Measurements from ENCODE around the gene TMEM178B. TPM values are rescaled to one million over a fixed set of nuclear protein-coding genes. Genes with fewer than 3 reads are reported as not detected.

Gene TMEM178B
- total and polyA plus RNA-seq, 2 experiments from 2014 or later: 0.39 to 0.46 TPM

DNA sequence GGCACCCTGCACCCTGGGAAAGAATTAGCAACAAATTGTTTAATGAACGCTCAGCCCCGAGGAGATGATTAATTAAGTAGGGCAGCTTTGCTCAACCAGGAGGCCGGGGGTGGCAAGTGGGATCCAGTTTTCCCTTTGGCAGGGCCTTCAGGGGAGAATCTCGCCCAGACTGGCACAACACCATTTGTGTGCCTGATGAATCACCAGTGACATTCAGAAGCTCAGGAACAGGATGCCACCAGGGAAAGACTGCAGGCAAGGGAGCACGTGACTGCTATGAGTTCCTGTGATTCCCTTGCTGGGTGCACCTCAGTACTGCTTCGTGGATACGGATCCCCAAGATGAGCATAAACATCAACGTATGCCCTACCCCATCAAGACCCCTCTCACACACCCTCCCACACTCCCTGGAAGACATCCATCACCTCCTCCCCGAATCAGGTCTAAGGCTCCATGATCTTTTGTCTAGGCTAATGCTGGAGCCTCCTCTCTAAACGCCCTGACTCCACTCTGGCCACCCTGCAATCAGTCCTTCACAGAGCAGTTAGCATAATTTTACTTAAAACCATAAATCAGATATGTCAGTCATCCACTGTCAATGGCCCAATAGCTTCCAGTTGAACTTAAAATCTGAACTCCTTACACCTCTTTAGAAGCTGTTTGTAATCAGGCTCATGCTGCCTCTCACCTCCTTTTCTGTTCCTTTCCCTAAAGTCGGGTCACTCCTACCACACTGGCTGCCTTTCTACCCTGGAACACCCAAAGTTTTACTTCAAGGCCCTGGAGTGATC is 368.2 kb downstream of the TMEM178B start:
- Histone ChIP-seq H3K36me3 (no peaks in the 10 kb centered on the region), H3K9me3 (ENCODE audit: low read depth) (no peaks in the 10 kb centered on the region), H3K4me1 (ENCODE audit: low read depth) (no peaks in the 10 kb centered on the region), H3K27ac (no peak overlapping the region), H3K27me3 (no peaks in the 10 kb centered on the region), H3K4me3 (no peak overlapping the region)
- TF ChIP-seq, protein P1, sequence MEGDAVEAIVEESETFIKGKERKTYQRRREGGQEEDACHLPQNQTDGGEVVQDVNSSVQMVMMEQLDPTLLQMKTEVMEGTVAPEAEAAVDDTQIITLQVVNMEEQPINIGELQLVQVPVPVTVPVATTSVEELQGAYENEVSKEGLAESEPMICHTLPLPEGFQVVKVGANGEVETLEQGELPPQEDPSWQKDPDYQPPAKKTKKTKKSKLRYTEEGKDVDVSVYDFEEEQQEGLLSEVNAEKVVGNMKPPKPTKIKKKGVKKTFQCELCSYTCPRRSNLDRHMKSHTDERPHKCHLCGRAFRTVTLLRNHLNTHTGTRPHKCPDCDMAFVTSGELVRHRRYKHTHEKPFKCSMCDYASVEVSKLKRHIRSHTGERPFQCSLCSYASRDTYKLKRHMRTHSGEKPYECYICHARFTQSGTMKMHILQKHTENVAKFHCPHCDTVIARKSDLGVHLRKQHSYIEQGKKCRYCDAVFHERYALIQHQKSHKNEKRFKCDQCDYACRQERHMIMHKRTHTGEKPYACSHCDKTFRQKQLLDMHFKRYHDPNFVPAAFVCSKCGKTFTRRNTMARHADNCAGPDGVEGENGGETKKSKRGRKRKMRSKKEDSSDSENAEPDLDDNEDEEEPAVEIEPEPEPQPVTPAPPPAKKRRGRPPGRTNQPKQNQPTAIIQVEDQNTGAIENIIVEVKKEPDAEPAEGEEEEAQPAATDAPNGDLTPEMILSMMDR (IDR thresholded peaks at IDR 0.05; ENCODE audit: low read depth, low read length): no peak
- no peak for DNase-seq (ENCODE audit: low read depth in 1 of 2, low spot score in 1 of 2)

DNA sequence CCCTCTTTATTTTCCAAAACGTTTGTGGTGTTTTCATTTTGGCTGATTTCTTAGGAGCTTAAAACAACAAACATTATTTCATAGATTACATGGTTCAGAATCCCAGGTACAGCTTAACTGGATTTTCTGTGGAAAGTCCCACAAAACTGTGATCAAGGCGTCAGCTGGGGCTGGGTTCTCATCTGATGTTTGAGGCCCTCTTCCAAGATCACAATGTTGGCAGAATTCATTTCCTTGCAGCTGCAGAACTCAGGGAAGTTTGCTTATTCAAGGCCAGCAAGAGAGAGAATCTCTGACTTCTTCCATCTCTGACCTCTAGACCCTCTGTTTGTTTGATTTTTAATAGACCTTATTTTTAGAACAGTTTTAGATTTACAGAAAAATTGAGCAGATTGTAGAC is 368.9 kb downstream of the TMEM178B start:
- Histone ChIP-seq H3K27me3 (no peaks in the 10 kb centered on the region), H3K4me1 (ENCODE audit: low read depth) (no peaks in the 10 kb centered on the region), H3K4me3 (no peak overlapping the region), H3K36me3 (no peaks in the 10 kb centered on the region), H3K9me3 (ENCODE audit: low read depth) (no peaks in the 10 kb centered on the region), H3K27ac (no peak overlapping the region)
- no peak for DNase-seq (ENCODE audit: low read depth in 1 of 2, low spot score in 1 of 2)
- TF ChIP-seq, protein P1 (IDR thresholded peaks at IDR 0.05; ENCODE audit: low read depth, low read length): no peak

DNA sequence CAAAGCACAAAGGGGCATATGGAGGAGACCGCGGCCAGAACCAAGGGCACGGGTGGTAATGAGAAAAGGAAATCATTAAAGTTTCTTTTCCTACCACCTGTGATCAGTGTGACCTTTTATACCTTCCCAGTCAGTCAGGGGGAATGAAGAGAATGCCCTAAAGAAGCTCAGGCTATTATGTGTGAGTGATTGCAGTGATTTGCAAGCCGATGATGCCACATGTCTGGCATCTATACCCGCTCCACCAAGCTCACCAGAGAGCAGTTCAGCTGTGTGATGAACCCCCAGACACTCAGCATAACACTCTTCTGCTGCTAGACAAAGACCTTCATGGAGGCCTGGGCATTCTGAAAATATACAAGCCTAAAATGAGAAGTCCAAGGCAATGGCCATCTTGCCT is 371.1 kb downstream of the TMEM178B start:
- no peak for DNase-seq (ENCODE audit: low read depth in 1 of 2, low spot score in 1 of 2)
- H3K9me3 ChIP-seq (ENCODE audit: low read depth): no peaks in the 10 kb centered on the region
- H3K4me3 ChIP-seq: no peak overlapping the region
- TF ChIP-seq, protein P1 (IDR thresholded peaks at IDR 0.05; ENCODE audit: low read depth, low read length): no peak
- no peaks in the 10 kb centered on the region for H3K4me1 ChIP-seq (ENCODE audit: low read depth)
- no peak overlapping the region for H3K27ac ChIP-seq
- H3K27me3 ChIP-seq: no peaks in the 10 kb centered on the region
- no peaks in the 10 kb centered on the region for H3K36me3 ChIP-seq

DNA sequence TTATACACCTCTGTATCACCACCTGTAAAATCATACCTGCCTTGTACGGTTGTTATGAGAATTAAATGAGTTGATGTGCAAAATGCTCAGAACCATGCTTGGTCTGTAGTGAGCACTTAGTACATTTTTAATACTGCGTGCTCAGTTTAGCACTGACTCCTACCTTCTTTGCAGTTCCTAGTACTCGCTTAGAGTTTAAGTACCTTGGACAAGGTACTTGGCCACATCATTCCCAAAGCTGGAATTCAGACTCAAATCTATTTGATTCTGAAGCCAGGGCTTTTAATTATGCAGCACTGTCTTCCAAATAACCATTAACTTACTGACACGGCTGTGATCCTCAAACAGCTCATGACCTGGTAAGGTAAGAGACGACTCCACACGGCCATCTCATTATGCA is 377.4 kb downstream of the TMEM178B start:
- peak in 1 of 2 donors; percentile 24 for DNase-seq (ENCODE audit: low read depth in 1 of 2, low spot score in 1 of 2)
- Histone ChIP-seq H3K36me3 (no peaks in the 10 kb centered on the region), H3K4me3 (no peak overlapping the region), H3K9me3 (ENCODE audit: low read depth) (no peaks in the 10 kb centered on the region), H3K27me3 (no peaks in the 10 kb centered on the region), H3K4me1 (ENCODE audit: low read depth) (no peaks in the 10 kb centered on the region), H3K27ac (no peak overlapping the region)
- TF ChIP-seq, protein P1 (IDR thresholded peaks at IDR 0.05; ENCODE audit: low read depth, low read length): no peak

DNA sequence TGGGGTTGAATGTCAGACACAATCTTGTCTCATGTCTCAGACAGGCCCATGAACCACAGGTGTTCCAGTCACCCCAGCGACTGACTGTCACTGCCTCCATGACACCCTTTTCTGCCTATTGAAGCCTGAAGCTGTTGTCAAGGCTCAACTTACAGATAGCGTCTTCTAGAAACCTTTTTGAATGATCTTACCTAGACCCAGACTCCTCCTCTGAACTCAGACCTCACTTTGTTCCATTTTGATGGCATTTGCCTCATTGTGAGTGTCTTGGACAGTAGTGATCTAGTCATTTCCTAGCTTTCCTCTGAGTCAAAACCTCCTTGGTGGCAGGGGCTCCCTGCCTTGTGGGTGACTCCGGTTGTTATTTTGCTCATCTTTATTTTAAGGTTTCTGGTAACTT is 379.0 kb downstream of the TMEM178B start:
- H3K4me3 ChIP-seq: no peak overlapping the region
- H3K27ac ChIP-seq: no peak overlapping the region
- no peaks in the 10 kb centered on the region for H3K4me1 ChIP-seq (ENCODE audit: low read depth)
- H3K27me3 ChIP-seq: no peaks in the 10 kb centered on the region
- TF ChIP-seq, protein P1 (IDR thresholded peaks at IDR 0.05; ENCODE audit: low read depth, low read length): no peak
- no peak for DNase-seq (ENCODE audit: low read depth in 1 of 2, low spot score in 1 of 2)
- H3K9me3 ChIP-seq (ENCODE audit: low read depth): no peaks in the 10 kb centered on the region
- H3K36me3 ChIP-seq: no peaks in the 10 kb centered on the region

All from cardiac muscle cell (in vitro differentiated cells and primary cell).